ENCODE results near the gene RABGAP1L.

RABGAP1L gene

GRCh38 chr1:174982971-174983689 lies 823.8 kb downstream of the RABGAP1L start:
- DNase-seq = no peak

GRCh38 chr1:174984952-174985351 lies 825.6 kb downstream of the RABGAP1L start:
- no peak for DNase-seq

- no peak for DNase-seq
Observed at GRCh38 chr1:174988539-174988938, 829.2 kb downstream of the RABGAP1L start.

GRCh38 chr1:174988986-174989385 lies 829.7 kb downstream of the RABGAP1L start:
- DNase-seq = no peak

DNA sequence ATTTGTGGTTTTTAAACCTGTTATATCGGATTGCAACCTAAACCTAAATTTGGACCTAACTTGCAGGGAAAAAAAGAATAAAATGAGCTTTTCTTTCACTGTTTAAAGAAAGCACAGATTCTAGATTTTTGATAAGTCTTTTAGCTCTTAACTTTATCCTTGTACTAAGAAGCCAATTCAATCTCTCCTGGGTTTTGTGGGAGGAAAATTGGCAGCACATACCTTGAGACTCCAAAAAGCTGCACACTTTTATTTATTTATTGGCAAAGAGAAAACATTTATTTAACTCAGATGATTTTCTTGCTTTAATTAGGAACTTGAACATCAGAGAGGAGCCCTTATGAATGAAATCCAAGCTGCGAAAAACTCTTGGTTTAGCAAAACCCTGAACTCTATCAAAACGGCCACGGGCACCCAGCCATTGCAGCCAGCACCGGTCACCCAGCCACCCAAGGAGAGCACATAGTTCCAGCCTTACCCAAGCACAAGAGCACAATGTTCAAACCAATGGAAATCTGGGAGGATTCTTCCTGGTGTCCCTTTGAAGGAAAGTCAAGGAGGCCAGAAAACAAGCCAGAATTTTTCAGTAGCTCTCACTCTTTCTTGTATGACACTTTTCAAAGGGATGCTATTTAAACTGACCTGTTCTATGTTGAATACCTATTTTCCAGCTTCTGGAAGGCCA lies 830.4 kb downstream of the RABGAP1L start:
- no peak for DNase-seq

GRCh38 chr1:174990382-174990999 lies 831.2 kb downstream of the RABGAP1L start:
- no peak for DNase-seq

GRCh38 chr1:174991473-174991872 lies 832.2 kb downstream of the RABGAP1L start:
- DNase-seq = no peak

GRCh38 chr1:174995121-174995520 lies 835.8 kb downstream of the RABGAP1L start:
- DNase-seq = no peak

GRCh38 chr1:174995916-174996315 lies 836.6 kb downstream of the RABGAP1L start:
- no peak for DNase-seq

GRCh38 chr1:174996476-174996875 lies 837.2 kb downstream of the RABGAP1L start:
- DNase-seq = no peak

- no peak for DNase-seq
Observed at GRCh38 chr1:174997041-174997440, 837.7 kb downstream of the RABGAP1L start.

GRCh38 chr1:174998569-174999215 lies 839.4 kb downstream of the RABGAP1L start:
- DNase-seq = peak; percentile 70

- DNase-seq = peak; percentile 99
Observed at GRCh38 chr1:174999216-174999935, 840.1 kb downstream of the RABGAP1L start.

DNA sequence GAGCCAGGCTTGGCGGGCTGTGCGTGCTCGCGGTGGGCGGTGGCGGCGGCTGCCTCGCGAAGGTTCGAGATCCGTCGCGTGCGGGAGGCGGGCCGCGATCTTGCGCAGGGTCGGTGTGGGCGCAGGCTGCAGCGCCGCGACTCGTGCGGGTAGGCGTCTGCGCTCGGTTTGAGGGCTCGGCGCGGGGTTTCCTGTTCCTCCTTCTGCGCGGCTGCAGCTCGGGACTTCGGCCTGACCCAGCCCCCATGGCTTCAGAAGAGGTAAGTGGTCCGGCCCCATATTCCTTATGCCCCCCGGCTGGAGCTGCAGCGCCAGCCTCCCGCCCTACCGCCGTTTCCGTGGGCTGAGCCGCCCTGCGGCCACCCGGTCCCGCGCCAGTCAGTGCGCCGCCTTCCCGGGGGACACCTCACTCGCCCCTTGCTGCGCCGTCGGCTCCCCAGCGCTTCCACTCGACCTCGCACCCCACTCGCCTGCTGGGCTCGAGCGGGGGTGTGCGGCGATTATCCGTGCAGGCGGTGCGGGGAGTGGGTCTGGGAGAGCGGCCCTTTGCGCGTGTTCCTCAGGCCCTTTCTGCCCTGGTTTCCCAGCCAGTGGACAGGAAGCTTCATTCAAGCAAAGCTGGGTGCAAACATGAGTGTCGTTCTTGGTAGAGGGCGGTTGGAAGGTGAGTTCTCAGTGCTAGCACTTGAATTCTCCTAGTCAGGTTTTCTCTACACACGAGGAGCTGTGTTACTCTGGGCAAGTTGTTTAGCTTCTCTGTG lies 840.8 kb downstream of the RABGAP1L start, which contains the start of gene CACYBP:
CACYBP (plus strand) TSS at position 12 of the 761 bp plus-strand sequence; CDS start at position 246, 234 bp downstream.
- peak; percentile 33 for DNase-seq

GRCh38 chr1:175000697-175001187 lies 841.4 kb downstream of the RABGAP1L start:
- no peak for DNase-seq

DNA sequence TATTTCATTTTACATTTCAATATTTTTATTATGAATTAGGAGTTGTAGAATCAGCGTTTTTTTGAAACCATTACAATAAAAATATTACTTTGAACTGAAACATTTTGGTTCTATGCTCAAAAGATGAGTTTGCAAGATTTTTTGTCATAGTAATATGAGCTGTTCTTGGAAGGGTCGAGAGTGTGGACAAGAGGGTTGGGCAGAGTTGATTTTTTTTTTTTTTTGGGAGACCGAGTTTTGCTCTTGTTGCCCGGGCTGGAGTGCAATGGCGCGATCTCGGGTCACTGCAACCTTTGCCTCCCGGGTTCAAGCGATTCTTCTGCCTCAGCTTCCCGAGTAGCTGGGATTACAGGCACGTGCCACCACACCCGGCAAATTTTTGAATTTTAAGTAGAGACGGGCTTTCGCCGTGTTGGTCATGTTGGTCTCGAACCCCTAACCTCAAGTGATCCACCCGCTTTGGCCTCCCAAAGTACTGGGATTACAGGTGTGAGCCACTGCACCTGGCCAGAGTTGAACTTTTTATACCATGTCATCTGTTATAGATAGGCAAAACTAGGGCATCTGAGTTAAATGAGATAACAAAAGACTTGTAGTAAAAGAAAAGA lies 843.7 kb downstream of the RABGAP1L start:
- no peak for DNase-seq

GRCh38 chr1:175003521-175003920 lies 844.2 kb downstream of the RABGAP1L start:
- no peak for DNase-seq

GRCh38 chr1:175005085-175005783 lies 845.9 kb downstream of the RABGAP1L start:
- DNase-seq = no peak

GRCh38 chr1:175009532-175009931 lies 850.2 kb downstream of the RABGAP1L start:
- DNase-seq = no peak

DNA sequence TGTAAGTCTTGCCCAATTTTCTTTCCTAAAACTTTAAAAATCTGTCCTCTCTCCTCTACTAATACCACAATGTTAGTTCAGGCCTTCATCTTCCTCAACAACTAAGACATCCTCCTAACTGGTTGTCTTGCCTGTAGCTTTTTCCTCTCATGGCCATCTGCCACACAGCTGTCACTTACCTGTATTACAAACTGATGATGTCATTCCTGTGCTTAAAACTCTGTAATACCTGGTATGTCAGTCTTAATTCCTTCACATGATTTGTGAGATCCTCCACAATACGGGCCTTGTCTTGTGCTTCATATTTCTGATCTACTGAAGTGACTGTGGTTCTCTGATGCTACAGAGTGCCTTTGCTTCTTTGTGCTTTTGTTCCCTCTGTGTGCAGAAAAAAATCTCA lies 854.1 kb downstream of the RABGAP1L start:
- DNase-seq = no peak

DNA sequence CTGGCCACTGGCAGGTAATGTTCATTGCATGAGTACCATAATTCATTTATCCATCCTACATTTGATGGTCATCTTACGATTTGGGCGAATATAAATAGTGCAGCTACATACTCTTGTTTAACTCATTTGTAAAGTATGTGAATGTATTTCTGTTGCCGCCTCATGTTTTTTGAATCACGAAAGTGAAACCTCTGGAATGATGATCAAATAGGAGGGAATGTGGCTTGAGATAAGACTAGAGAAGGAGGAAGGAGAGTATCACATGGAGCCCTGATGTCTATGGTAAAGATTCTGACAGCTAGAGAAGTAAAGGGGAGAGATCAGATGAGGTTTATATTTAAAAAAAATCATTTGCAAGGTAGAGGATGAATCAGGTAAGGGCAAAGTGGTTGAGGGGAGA lies 855.9 kb downstream of the RABGAP1L start:
- no peak for DNase-seq

All from CD4-positive, alpha-beta T cell treated with Interleukin-15 for 1 hour (primary cell).